ENCODE measurements around the gene CDH4. TPM values are rescaled to one million over a fixed set of nuclear protein-coding genes. Genes with fewer than 3 reads are reported as not detected.

The CDH4 gene
- total and polyA plus RNA-seq, 2 of the 13 experiments (the other 11 are each of a cell fraction or from before 2014, with no cell fraction given) = not detected

GRCh38 chr20:61419501-61419900 lies 167.4 kb downstream of the CDH4 start:
- no peak overlapping the region for H3K27ac ChIP-seq (ENCODE audit: extremely low read length, insufficient read depth, low read length)
- no peaks in the 10 kb centered on the region for H3K36me3 ChIP-seq (replicated peaks in 1 of 2; ENCODE audit: control insufficient read depth in 1 of 2, insufficient read depth in 2 of 2, low read length in 2 of 2)
- in situ Hi-C loops (cut with HindIII; ENCODE audit: extremely low pct_ligation_motif_present, low pct_unique_long_range_greater_than_20kb) (no loop called here), intact Hi-C loops (cut with micrococcal nuclease; ENCODE audit: unreplicated experiment) (no loop called here)
- peaks cover 3% of the 10 kb centered on the region; the same call in 1 of the 2 replicates for H4K20me1 ChIP-seq (ENCODE audit: insufficient read depth, low read length)
- CTCF ChIA-PET (ENCODE audit: low intra/inter-chr PET ratio, low total read pairs) = no interaction called here
- no TSS peak for BruUV-seq (replicated peaks)
- H3K9me3 ChIP-seq (ENCODE audit: low read length) = no peaks in the 10 kb centered on the region
- WGBS (ENCODE audit: low lambda C conversion rate) = 5% methylated on average over 6 of the region's 6 CpGs
- H2AFZ ChIP-seq (ENCODE audit: low read length) = no peak overlapping the region
- no peak for TF ChIP-seq ZNF609 (CRISPR knock-in tag; IDR thresholded peaks at IDR 0.05; ENCODE audit: borderline replicate concordance)
- TF ChIP-seq, protein P1, sequence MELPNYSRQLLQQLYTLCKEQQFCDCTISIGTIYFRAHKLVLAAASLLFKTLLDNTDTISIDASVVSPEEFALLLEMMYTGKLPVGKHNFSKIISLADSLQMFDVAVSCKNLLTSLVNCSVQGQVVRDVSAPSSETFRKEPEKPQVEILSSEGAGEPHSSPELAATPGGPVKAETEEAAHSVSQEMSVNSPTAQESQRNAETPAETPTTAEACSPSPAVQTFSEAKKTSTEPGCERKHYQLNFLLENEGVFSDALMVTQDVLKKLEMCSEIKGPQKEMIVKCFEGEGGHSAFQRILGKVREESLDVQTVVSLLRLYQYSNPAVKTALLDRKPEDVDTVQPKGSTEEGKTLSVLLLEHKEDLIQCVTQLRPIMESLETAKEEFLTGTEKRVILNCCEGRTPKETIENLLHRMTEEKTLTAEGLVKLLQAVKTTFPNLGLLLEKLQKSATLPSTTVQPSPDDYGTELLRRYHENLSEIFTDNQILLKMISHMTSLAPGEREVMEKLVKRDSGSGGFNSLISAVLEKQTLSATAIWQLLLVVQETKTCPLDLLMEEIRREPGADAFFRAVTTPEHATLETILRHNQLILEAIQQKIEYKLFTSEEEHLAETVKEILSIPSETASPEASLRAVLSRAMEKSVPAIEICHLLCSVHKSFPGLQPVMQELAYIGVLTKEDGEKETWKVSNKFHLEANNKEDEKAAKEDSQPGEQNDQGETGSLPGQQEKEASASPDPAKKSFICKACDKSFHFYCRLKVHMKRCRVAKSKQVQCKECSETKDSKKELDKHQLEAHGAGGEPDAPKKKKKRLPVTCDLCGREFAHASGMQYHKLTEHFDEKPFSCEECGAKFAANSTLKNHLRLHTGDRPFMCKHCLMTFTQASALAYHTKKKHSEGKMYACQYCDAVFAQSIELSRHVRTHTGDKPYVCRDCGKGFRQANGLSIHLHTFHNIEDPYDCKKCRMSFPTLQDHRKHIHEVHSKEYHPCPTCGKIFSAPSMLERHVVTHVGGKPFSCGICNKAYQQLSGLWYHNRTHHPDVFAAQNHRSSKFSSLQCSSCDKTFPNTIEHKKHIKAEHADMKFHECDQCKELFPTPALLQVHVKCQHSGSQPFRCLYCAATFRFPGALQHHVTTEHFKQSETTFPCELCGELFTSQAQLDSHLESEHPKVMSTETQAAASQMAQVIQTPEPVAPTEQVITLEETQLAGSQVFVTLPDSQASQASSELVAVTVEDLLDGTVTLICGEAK (IDR thresholded peaks at IDR 0.05) = no peak
- TF ChIP-seq, protein P1 (CRISPR knock-in tag; IDR thresholded peaks at IDR 0.05) = no peak
- no peak for TF ChIP-seq KAT8 (CRISPR knock-in tag; IDR thresholded peaks at IDR 0.05)
- no peak for TF ChIP-seq ARNTL (CRISPR knock-in tag; IDR thresholded peaks at IDR 0.05)
- TF ChIP-seq REPIN1 (CRISPR knock-in tag; IDR thresholded peaks at IDR 0.05; ENCODE audit: borderline replicate concordance, low read depth) = no peak
- no peak for TF ChIP-seq ZNF619 (CRISPR knock-in tag; IDR thresholded peaks at IDR 0.05)
- TF ChIP-seq ZFP36 (IDR thresholded peaks at IDR 0.05; ENCODE audit: borderline replicate concordance, low read depth, low read length, partially characterized antibody) = no peak
- TF ChIP-seq NCOR1 (IDR thresholded peaks at IDR 0.05; ENCODE audit: borderline replicate concordance, low read length) = no peak
- FAIRE-seq = no peak
- no peak overlapping the region for H3K9ac ChIP-seq (ENCODE audit: insufficient read depth, low read depth, low read length)
- no peaks in the 10 kb centered on the region for H3K4me1 ChIP-seq (ENCODE audit: insufficient read depth, low read length)
- no peak for ATAC-seq
- no peak overlapping the region for H3K4me3 ChIP-seq (replicated peaks in 1 of 3; ENCODE audit: insufficient read depth in 1 of 3, low read depth in 2 of 3, low read length in 3 of 3)
- POLR2A ChIA-PET = no interaction called here
- DNase-seq (ENCODE audit: low spot score) = no peak
- no peak overlapping the region for H3K4me2 ChIP-seq (ENCODE audit: low read depth, low read length)
- no peaks in the 10 kb centered on the region for H3K79me2 ChIP-seq (ENCODE audit: insufficient read depth, low read length)
- H3K27me3 ChIP-seq (ENCODE audit: control insufficient read depth in 1 of 2, insufficient read depth in 2 of 2, low read length in 2 of 2) = peaks cover 8 to 39% of the 10 kb centered on the region in 2 experiments; a peak in 3 of 5 replicates

Measured in HepG2 (cell line).